ENCODE measurements around the gene CMTR1.

GRCh38 chr6:37501632-37502491 lies 68.8 kb downstream of the CMTR1 start:
- TF ChIP-seq CTCF (IDR thresholded peaks at IDR 0.05 in 2 of 3, conservative IDR thresholded peaks at IDR 0.05 in 1 of 3; ENCODE audit: borderline replicate concordance in 1 of 3, insufficient read depth in 1 of 3, low read depth in 2 of 3, low read length in 2 of 3) = no peak
- no peak for TF ChIP-seq JUND (IDR thresholded peaks at IDR 0.05)
- TF ChIP-seq CEBPB (IDR thresholded peaks at IDR 0.05; ENCODE audit: low read depth) = no peak
- TF ChIP-seq, protein P1, sequence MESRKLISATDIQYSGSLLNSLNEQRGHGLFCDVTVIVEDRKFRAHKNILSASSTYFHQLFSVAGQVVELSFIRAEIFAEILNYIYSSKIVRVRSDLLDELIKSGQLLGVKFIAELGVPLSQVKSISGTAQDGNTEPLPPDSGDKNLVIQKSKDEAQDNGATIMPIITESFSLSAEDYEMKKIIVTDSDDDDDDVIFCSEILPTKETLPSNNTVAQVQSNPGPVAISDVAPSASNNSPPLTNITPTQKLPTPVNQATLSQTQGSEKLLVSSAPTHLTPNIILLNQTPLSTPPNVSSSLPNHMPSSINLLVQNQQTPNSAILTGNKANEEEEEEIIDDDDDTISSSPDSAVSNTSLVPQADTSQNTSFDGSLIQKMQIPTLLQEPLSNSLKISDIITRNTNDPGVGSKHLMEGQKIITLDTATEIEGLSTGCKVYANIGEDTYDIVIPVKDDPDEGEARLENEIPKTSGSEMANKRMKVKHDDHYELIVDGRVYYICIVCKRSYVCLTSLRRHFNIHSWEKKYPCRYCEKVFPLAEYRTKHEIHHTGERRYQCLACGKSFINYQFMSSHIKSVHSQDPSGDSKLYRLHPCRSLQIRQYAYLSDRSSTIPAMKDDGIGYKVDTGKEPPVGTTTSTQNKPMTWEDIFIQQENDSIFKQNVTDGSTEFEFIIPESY (IDR thresholded peaks at IDR 0.05; ENCODE audit: extremely low read depth, insufficient replicate concordance, low read length) = no peak
- no peak for TF ChIP-seq EZH2 (IDR thresholded peaks at IDR 0.05)

Measured in HCT116 (cell line).